Caco-2 (cell line): ENCODE measurements around the gene KCNAB3. TPM values are rescaled to one million over a fixed set of nuclear protein-coding genes. Genes with fewer than 3 reads are reported as not detected.

Experiments used
- BruUV-seq: library from RNA; stranded (reverse); fragments of 400-500 nt; replicated peaks from 2 replicates; lab custom pipeline; 2021; lab: Mats Ljungman, UMichigan
- CTCF ChIA-PET: fragments of 300-600 bp; sonication (Branson Sonifier 250); formaldehyde crosslinking; loops from one replicate; lab custom pipeline; 2022; ENCODE audit warnings: antibody characterized with exemption; lab: Charles Lee
- POLR2A ChIA-PET: fragments of 300-600 bp; sonication (Branson Sonifier 250); formaldehyde crosslinking; loops from one replicate; lab custom pipeline; 2022; ENCODE audit warnings: antibody characterized with exemption; lab: Charles Lee
- DNase-seq, 2 experiments: peaks; one replicate each; pipeline versions ENCODE4 v3.0.0 to v3.0.0-alpha.2; 2020 to 2022
- H3K27me3 ChIP-seq: replicated peaks from 2 replicates; pipeline ENCODE4 v1.6.0; 2011; ENCODE audit warnings: low read length; ENCODE audit not compliant: control insufficient read depth, insufficient read depth
- H3K36me3 ChIP-seq: 2 replicates; pipeline ENCODE4 v1.5.1; 2011; ENCODE audit warnings: low read length; ENCODE audit not compliant: control insufficient read depth, insufficient read depth
- H3K4me1 ChIP-seq: fragments of 250-450 bp; sonication (Bioruptor Pico); 2 replicates; pipeline ENCODE4 v1.5.1; 2020; ENCODE audit warnings: mild to moderate bottlenecking
- H3K4me3 ChIP-seq: 2 replicates; pipeline ENCODE4 v1.5.1; 2011; ENCODE audit warnings: low read depth, mild to moderate bottlenecking, control low read depth, low read length
- H3K9me3 ChIP-seq: fragments of 250-450 bp; sonication (Bioruptor Pico); 2 replicates; pipeline ENCODE4 v1.5.1; 2020; ENCODE audit warnings: mild to moderate bottlenecking, moderate library complexity
- H3K27ac Mint-ChIP-seq: one replicate; pipeline ENCODE4 v1.8.0; 2022; ENCODE audit warnings: mixed read lengths; ENCODE audit not compliant: unreplicated experiment
- H3K27me3 Mint-ChIP-seq: one replicate; pipeline ENCODE4 v1.8.0; 2022; ENCODE audit warnings: mixed read lengths; ENCODE audit not compliant: insufficient read depth, unreplicated experiment
- H3K36me3 Mint-ChIP-seq: one replicate; pipeline ENCODE4 v1.8.0; 2022; ENCODE audit warnings: mild to moderate bottlenecking, mixed read lengths; ENCODE audit not compliant: insufficient read depth, unreplicated experiment
- H3K4me1 Mint-ChIP-seq: one replicate; pipeline ENCODE4 v1.8.0; 2022; ENCODE audit warnings: low read depth, mixed read lengths; ENCODE audit not compliant: unreplicated experiment
- H3K4me3 Mint-ChIP-seq: one replicate; pipeline ENCODE4 v1.8.0; 2022; ENCODE audit warnings: mild to moderate bottlenecking, moderate library complexity, mixed read lengths; ENCODE audit not compliant: unreplicated experiment
- H3K9me3 Mint-ChIP-seq: one replicate; pipeline ENCODE4 v1.8.0; 2022; ENCODE audit warnings: mixed read lengths; ENCODE audit not compliant: unreplicated experiment
- intact Hi-C: fragments of 100-400 bp; cut with micrococcal nuclease; formaldehyde crosslinking; loops from one replicate; pipeline ENCODE4 v1.10.0; 2022; ENCODE audit not compliant: unreplicated experiment
- total RNA-seq: library from RNA; stranded (reverse); gene quantifications from 2 replicates; pipeline ENCODE4 v1.2.3, GENCODE V29; 2022
- TF ChIP-seq, protein P1 (sequence below), 2 experiments: fragments of 200-600 bp in 1 of 2; IDR thresholded peaks; 1 replicate in 1 of 2; 2 replicates in 1 of 2; pipeline versions ENCODE4 v1.5.1 to v1.8.0; 2011 to 2022; ENCODE audit warnings: antibody characterized with exemption in 1 of 2, control low read depth in 1 of 2, inconsistent platforms in 1 of 2, low read depth in 1 of 2, low read length in 1 of 2, mild to moderate bottlenecking in 1 of 2, moderate library complexity in 1 of 2; ENCODE audit not compliant: insufficient read depth in 1 of 2, severe bottlenecking in 1 of 2, unreplicated experiment in 1 of 2

KCNAB3 gene
- total RNA-seq, 1 experiment from 2014 or later, result 2.0 TPM

DNA sequence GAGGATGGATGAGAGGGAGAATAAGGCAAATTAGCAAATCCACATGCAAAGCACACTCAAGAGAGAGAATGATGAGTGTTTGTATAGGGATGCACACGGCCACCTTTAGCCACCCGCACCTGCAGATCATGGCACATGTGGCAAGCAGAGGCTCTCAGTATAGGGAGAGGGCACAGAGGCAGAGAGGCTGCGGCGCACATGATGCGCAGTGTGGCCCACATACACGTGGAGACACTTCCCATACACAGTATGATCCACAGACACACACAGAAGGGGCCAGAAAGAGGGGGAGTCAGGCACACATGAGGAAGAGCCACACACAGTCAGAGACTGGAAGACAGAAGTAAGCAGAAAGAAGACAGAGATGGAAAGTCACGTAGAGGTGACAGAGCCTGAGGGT lies 47.6 kb downstream of the KCNAB3 start:
- Histone ChIP-seq H3K9me3 (no peaks in the 10 kb centered on the region), H3K36me3 (no peaks in the 10 kb centered on the region), H3K27me3 (no peaks in the 10 kb centered on the region), H3K4me1 (no peaks in the 10 kb centered on the region), H3K4me3 (no peak overlapping the region)
- no peak for DNase-seq
- CTCF ChIA-PET, result no interaction called here
- Mint-ChIP-seq H3K4me3 (no peak overlapping the region), H3K9me3 (no peaks in the 10 kb centered on the region), H3K27me3 (no peaks in the 10 kb centered on the region), H3K36me3 (no peaks in the 10 kb centered on the region), H3K4me1 (no peaks in the 10 kb centered on the region), H3K27ac (no peak overlapping the region)
- POLR2A ChIA-PET, result no interaction called here
- BruUV-seq, result no TSS peak
- intact Hi-C loops, result no loop called here
- TF ChIP-seq, protein P1, sequence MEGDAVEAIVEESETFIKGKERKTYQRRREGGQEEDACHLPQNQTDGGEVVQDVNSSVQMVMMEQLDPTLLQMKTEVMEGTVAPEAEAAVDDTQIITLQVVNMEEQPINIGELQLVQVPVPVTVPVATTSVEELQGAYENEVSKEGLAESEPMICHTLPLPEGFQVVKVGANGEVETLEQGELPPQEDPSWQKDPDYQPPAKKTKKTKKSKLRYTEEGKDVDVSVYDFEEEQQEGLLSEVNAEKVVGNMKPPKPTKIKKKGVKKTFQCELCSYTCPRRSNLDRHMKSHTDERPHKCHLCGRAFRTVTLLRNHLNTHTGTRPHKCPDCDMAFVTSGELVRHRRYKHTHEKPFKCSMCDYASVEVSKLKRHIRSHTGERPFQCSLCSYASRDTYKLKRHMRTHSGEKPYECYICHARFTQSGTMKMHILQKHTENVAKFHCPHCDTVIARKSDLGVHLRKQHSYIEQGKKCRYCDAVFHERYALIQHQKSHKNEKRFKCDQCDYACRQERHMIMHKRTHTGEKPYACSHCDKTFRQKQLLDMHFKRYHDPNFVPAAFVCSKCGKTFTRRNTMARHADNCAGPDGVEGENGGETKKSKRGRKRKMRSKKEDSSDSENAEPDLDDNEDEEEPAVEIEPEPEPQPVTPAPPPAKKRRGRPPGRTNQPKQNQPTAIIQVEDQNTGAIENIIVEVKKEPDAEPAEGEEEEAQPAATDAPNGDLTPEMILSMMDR (IDR thresholded peaks at IDR 0.05; ENCODE audit: insufficient read depth in 1 of 2, low read depth in 1 of 2, low read length in 1 of 2, severe bottlenecking in 1 of 2, unreplicated experiment in 1 of 2), result no peak

GRCh38 chr17:7881276-7882054 lies 48.2 kb downstream of the KCNAB3 start:
- H3K9me3 ChIP-seq, result no peaks in the 10 kb centered on the region
- no peak overlapping the region for H3K4me3 Mint-ChIP-seq
- no peak overlapping the region for H3K27ac Mint-ChIP-seq
- no TSS peak for BruUV-seq
- no peaks in the 10 kb centered on the region for H3K36me3 Mint-ChIP-seq
- DNase-seq, result no peak
- no peaks in the 10 kb centered on the region for H3K27me3 ChIP-seq
- no peaks in the 10 kb centered on the region for H3K4me1 ChIP-seq
- ChIA-PET POLR2A (no interaction called here), CTCF (no interaction called here)
- TF ChIP-seq, protein P1 (IDR thresholded peaks at IDR 0.05; ENCODE audit: insufficient read depth in 1 of 2, low read depth in 1 of 2, low read length in 1 of 2, severe bottlenecking in 1 of 2, unreplicated experiment in 1 of 2), result no peak
- no peaks in the 10 kb centered on the region for H3K4me1 Mint-ChIP-seq
- no peaks in the 10 kb centered on the region for H3K9me3 Mint-ChIP-seq
- H3K4me3 ChIP-seq, result no peak overlapping the region
- no peaks in the 10 kb centered on the region for H3K36me3 ChIP-seq
- intact Hi-C loops, result no loop called here
- no peaks in the 10 kb centered on the region for H3K27me3 Mint-ChIP-seq

GRCh38 chr17:7880076-7880868 lies 49.4 kb downstream of the KCNAB3 start:
- Mint-ChIP-seq H3K4me1 (no peaks in the 10 kb centered on the region), H3K4me3 (no peak overlapping the region), H3K9me3 (no peaks in the 10 kb centered on the region), H3K27ac (no peak overlapping the region), H3K27me3 (no peaks in the 10 kb centered on the region), H3K36me3 (no peaks in the 10 kb centered on the region)
- DNase-seq, result no peak
- Histone ChIP-seq H3K4me1 (no peaks in the 10 kb centered on the region), H3K27me3 (no peaks in the 10 kb centered on the region), H3K4me3 (no peak overlapping the region), H3K36me3 (no peaks in the 10 kb centered on the region), H3K9me3 (no peaks in the 10 kb centered on the region)
- TF ChIP-seq, protein P1 (IDR thresholded peaks at IDR 0.05; ENCODE audit: insufficient read depth in 1 of 2, low read depth in 1 of 2, low read length in 1 of 2, severe bottlenecking in 1 of 2, unreplicated experiment in 1 of 2), result no peak
- CTCF ChIA-PET, result interaction anchor here (0.7 kb wide), 1 partner anchor 18 kb away, joined by 3 read pairs; no protein-coding TSS in a partner anchor
- POLR2A ChIA-PET, result no interaction called here
- BruUV-seq, result no TSS peak
- intact Hi-C loops, result no loop called here
